IMR-90 (cell line): Measurements from ENCODE around the gene PDCD2L. TPM values are rescaled to one million over a fixed set of nuclear protein-coding genes. Genes with fewer than 3 reads are reported as not detected.
A peak's percentile ranks its signal among the peaks of the same experiment; 100 is the strongest.

Experiments used
- ATAC-seq: fragments of 200-7000 bp; cut with Tn5 transposase; 2 replicates; pipeline ENCODE4 v1.9.1; 2020; ENCODE audit warnings: low read depth, mild to moderate bottlenecking, moderate library complexity
- BruUV-seq: library from RNA; stranded (reverse); fragments of 400-500 nt; replicated peaks from 2 replicates; lab custom pipeline; 2021; lab: Mats Ljungman, UMichigan
- CTCF ChIA-PET: fragments of 300-600 bp; formaldehyde crosslinking; extraction: SDS; loops from one replicate; lab custom pipeline; 2021; ENCODE audit warnings: antibody characterized with exemption; lab: Yijun Ruan, JAX
- POLR2A ChIA-PET: fragments of 300-600 bp; sonication (Branson Sonifier 250); formaldehyde crosslinking; loops from one replicate; lab custom pipeline; 2022; ENCODE audit warnings: antibody characterized with exemption; ENCODE audit not compliant: unreplicated experiment; lab: Charles Lee
- DNase-seq: peaks from one replicate; pipeline ENCODE4 v3.0.0; 2013
- H2AFZ ChIP-seq: replicated peaks from 2 replicates; pipeline ENCODE3; 2013; ENCODE audit warnings: low read length, mild to moderate bottlenecking; ENCODE audit not compliant: poor library complexity
- H2AK5ac ChIP-seq: 2 replicates; pipeline ENCODE4 v1.6.1; 2013; ENCODE audit warnings: low read depth, low read length, inconsistent platforms
- H2AK9ac ChIP-seq: replicated peaks from 2 replicates; pipeline ENCODE3; 2013; ENCODE audit warnings: mild to moderate bottlenecking, low read depth, low read length, moderate library complexity; ENCODE audit not compliant: poor library complexity
- H2BK120ac ChIP-seq: 2 replicates; pipeline ENCODE4 v1.6.1; 2013; ENCODE audit warnings: low read depth, low read length, inconsistent platforms
- H2BK15ac ChIP-seq: 3 replicates; pipeline ENCODE4 v1.6.1; 2013; ENCODE audit warnings: low read depth, low read length, inconsistent platforms
- H2BK20ac ChIP-seq: 2 replicates; pipeline ENCODE4 v1.6.1; 2013; ENCODE audit warnings: low read depth, mild to moderate bottlenecking, inconsistent platforms, low read length, moderate library complexity
- H2BK5ac ChIP-seq: 2 replicates; pipeline ENCODE4 v1.6.1; 2013; ENCODE audit warnings: mild to moderate bottlenecking, low read depth, low read length, inconsistent platforms; ENCODE audit not compliant: poor library complexity, severe bottlenecking
- H3K14ac ChIP-seq: replicated peaks from 2 replicates; pipeline ENCODE4 v1.6.1; 2013; ENCODE audit warnings: low read depth, low read length, inconsistent platforms
- H3K18ac ChIP-seq: 2 replicates; pipeline ENCODE4 v1.6.1; 2013; ENCODE audit warnings: low read depth, low read length, control low read depth
- H3K23ac ChIP-seq: 2 replicates; pipeline ENCODE4 v1.6.1; 2013; ENCODE audit warnings: low read depth, low read length, inconsistent platforms
- H3K27ac ChIP-seq: 2 replicates; pipeline ENCODE4 v1.5.1; 2013; ENCODE audit warnings: mild to moderate bottlenecking, control low read depth, low read length; ENCODE audit not compliant: insufficient read depth
- H3K27me3 ChIP-seq: 2 replicates; pipeline ENCODE4 v1.6.1; 2013; ENCODE audit warnings: low read length; ENCODE audit not compliant: control insufficient read depth, insufficient read depth
- H3K36me3 ChIP-seq: 2 replicates; pipeline ENCODE4 v1.6.1; 2013; ENCODE audit warnings: low read length, mixed read lengths; ENCODE audit not compliant: control insufficient read depth, insufficient read depth
- H3K4ac ChIP-seq: 2 replicates; pipeline ENCODE4 v1.6.1; 2013; ENCODE audit warnings: low read depth, low read length, inconsistent platforms
- H3K4me1 ChIP-seq: 2 replicates; pipeline ENCODE4 v1.6.1; 2013; ENCODE audit warnings: low read length, mixed read lengths; ENCODE audit not compliant: control insufficient read depth, insufficient read depth
- H3K4me2 ChIP-seq: 2 replicates; pipeline ENCODE4 v1.6.1; 2013; ENCODE audit warnings: low read depth, mild to moderate bottlenecking, control low read depth, low read length, moderate library complexity
- H3K4me3 ChIP-seq: 2 replicates; pipeline ENCODE4 v1.5.1; 2013; ENCODE audit warnings: low read depth, mild to moderate bottlenecking, control low read depth, low read length, moderate library complexity; ENCODE audit not compliant: insufficient read depth
- H3K56ac ChIP-seq: 2 replicates; pipeline ENCODE4 v1.6.1; 2013; ENCODE audit warnings: low read length, inconsistent platforms; ENCODE audit not compliant: insufficient read depth; ENCODE audit errors: extremely low read depth
- H3K79me1 ChIP-seq, 2 experiments: 2 replicates each; pipeline ENCODE4 v1.6.1; 2013; ENCODE audit warnings: low read length in 2 of 2, inconsistent platforms in 1 of 2, low read depth in 1 of 2
- H3K9ac ChIP-seq: 2 replicates; pipeline ENCODE4 v1.6.1; 2013; ENCODE audit warnings: low read depth, low read length, control low read depth
- H3K9me1 ChIP-seq: 2 replicates; pipeline ENCODE4 v1.6.1; 2013; ENCODE audit warnings: low read length, inconsistent platforms; ENCODE audit not compliant: insufficient read depth
- H3K9me3 ChIP-seq: 2 replicates; pipeline ENCODE4 v1.6.1; 2013; ENCODE audit warnings: low read length; ENCODE audit not compliant: control insufficient read depth, insufficient read depth
- H4K20me1 ChIP-seq: 2 replicates; pipeline ENCODE4 v1.6.1; 2013; ENCODE audit warnings: low read length, inconsistent platforms; ENCODE audit not compliant: insufficient read depth
- H4K5ac ChIP-seq: 2 replicates; pipeline ENCODE4 v1.6.1; 2013; ENCODE audit warnings: mild to moderate bottlenecking, low read depth, low read length, control low read depth
- H4K8ac ChIP-seq, 2 experiments: 2 replicates each; pipeline ENCODE4 v1.6.1; 2013; ENCODE audit warnings: low read depth in 2 of 2, low read length in 2 of 2, control low read depth in 1 of 2, inconsistent platforms in 1 of 2
- H4K91ac ChIP-seq: 2 replicates; pipeline ENCODE4 v1.6.1; 2013; ENCODE audit warnings: low read depth, low read length, inconsistent platforms; ENCODE audit not compliant: insufficient read depth
- CEBPB ChIP-seq: IDR thresholded peaks from 2 replicates; pipeline ENCODE4 v1.6.1; 2012; ENCODE audit warnings: low read depth, low read length, improper control_type of control experiment
- CHD1 ChIP-seq: IDR thresholded peaks from 2 replicates; pipeline ENCODE4 v1.6.1; 2012; ENCODE audit warnings: low read depth, low read length, improper control_type of control experiment
- MAFK ChIP-seq: IDR thresholded peaks from 2 replicates; pipeline ENCODE4 v1.6.1; 2012; ENCODE audit warnings: low read depth, low read length, improper control_type of control experiment
- RFX5 ChIP-seq: IDR thresholded peaks from 2 replicates; pipeline ENCODE4 v1.8.0; 2012; ENCODE audit warnings: low read depth, mild to moderate bottlenecking, low read length, moderate library complexity
- WGBS, 2 experiments: methylation state at CpG; one replicate each; pipeline versions ENCODE4 v1.1.5 to v1.1.7; 2013; ENCODE audit warnings: missing lambda C conversion rate in 2 of 2; ENCODE audit not compliant: insufficient read length in 1 of 2; ENCODE audit errors: extremely low coverage in 2 of 2; 5-methylcytosine and 5-hydroxymethylcytosine counted together
- dilution Hi-C: fragments of 300-500 bp; cut with HindIII; formaldehyde crosslinking; loops from one replicate; pipeline ENCODE4 v1.14.3; 2018; ENCODE audit warnings: low sequenced_read_pairs; ENCODE audit not compliant: unreplicated experiment
- in situ Hi-C: fragments of 300-500 bp; cut with MboI; formaldehyde crosslinking; loops from 3 replicates; pipeline ENCODE4 v1.14.3; 2019; ENCODE audit warnings: low sequenced_read_pairs, inconsistent platforms, mixed read lengths
- intact Hi-C: fragments of 100-400 bp; cut with micrococcal nuclease; formaldehyde crosslinking; loops from 2 replicates; pipeline ENCODE4 v1.10.0; 2022
- polyA plus RNA-seq, 3 experiments: library from polyadenylated mRNA; depleted of rRNA; stranded (reverse); fragments of >200 nt; gene quantifications; 2 replicates each; pipeline ENCODE4 v1.2.3, GENCODE V29; 2012; ENCODE audit warnings: low replicate concordance in 1 of 3
- total RNA-seq: library from RNA; depleted of rRNA; stranded (reverse); fragments of >200 nt; gene quantifications from 2 replicates; pipeline ENCODE4 v1.2.3, GENCODE V29; 2012

Gene PDCD2L
- total and polyA plus RNA-seq, 2 of the 4 experiments (the other 2 are of a cell fraction), result 10.6 to 13.0 TPM

GRCh38 chr19:34359140-34359953 lies 44.9 kb upstream of the PDCD2L start (continued):
- no peak for TF ChIP-seq CHD1
- TF ChIP-seq RFX5, result no peak
- TF ChIP-seq MAFK, result peak; percentile 72
- TF ChIP-seq CEBPB, result peak; percentile 58

GRCh38 chr19:34359954-34360315 lies 44.3 kb upstream of the PDCD2L start:
- H3K27me3 ChIP-seq, result no peaks in the 10 kb centered on the region
- no peak overlapping the region for H2BK20ac ChIP-seq
- H3K14ac ChIP-seq, result peak overlapping the region; percentile 91
- ChIA-PET CTCF (interaction anchor here (1.2 to 2.2 kb wide), 2 partner anchors 13 to 139 kb away, joined by 5 to 10 read pairs; no protein-coding TSS in a partner anchor), POLR2A (no interaction called here)
- no peak for TF ChIP-seq CEBPB
- peak overlapping the region; percentile 62; the same call in 1 of the 2 replicates for H3K23ac ChIP-seq
- H3K9me1 ChIP-seq, result peaks cover 19% of the 10 kb centered on the region
- peak overlapping the region; percentile 97 for H2AK5ac ChIP-seq
- H4K5ac ChIP-seq, result peak overlapping the region; percentile 95
- no peaks in the 10 kb centered on the region for H4K20me1 ChIP-seq
- peak overlapping the region; percentile 98 for H4K91ac ChIP-seq
- 0 out of 2 replicates have a peak overlapping the region, but pooled peaks have one; percentile 57 for H3K56ac ChIP-seq
- peak overlapping the region; percentile 78; the same call in 1 of the 2 replicates for H2BK120ac ChIP-seq
- peak overlapping the region; percentile 98 for H2AFZ ChIP-seq
- no peaks in the 10 kb centered on the region for H3K9me3 ChIP-seq
- dilution Hi-C loops (no loop called here), in situ Hi-C loops (no loop called here), intact Hi-C loops (loop anchor here (1.0 kb wide), 1 partner anchor 141 kb away; no protein-coding TSS in a partner anchor)
- WGBS, 2 experiments, result no CpG with 5 or more reads among the region's 7 CpGs
- peak overlapping the region; percentile 82; the same call in 2 of the 3 replicates for H2BK15ac ChIP-seq
- peaks cover 7% of the 10 kb centered on the region for H3K36me3 ChIP-seq
- H3K4me2 ChIP-seq, result peak overlapping the region; percentile 70
- H2AK9ac ChIP-seq, result peak overlapping the region; percentile 95
- H3K27ac ChIP-seq, result peak overlapping the region; percentile 65
- ATAC-seq (no peak), DNase-seq (no peak)
- BruUV-seq, result no TSS peak
- H3K18ac ChIP-seq, result peak overlapping the region; percentile 53; the same call in 1 of the 2 replicates
- peaks cover 0 to 10% of the 10 kb centered on the region in 2 experiments; a peak in 2 of 4 replicates for H3K79me1 ChIP-seq
- peak overlapping the region; percentile 95 to 97 for H4K8ac ChIP-seq
- H3K4me1 ChIP-seq, result peaks cover 9% of the 10 kb centered on the region
- peak overlapping the region; percentile 31; the same call in 1 of the 2 replicates for H3K4me3 ChIP-seq
- peak overlapping the region; percentile 98 for H3K4ac ChIP-seq
- peak overlapping the region; percentile 83 for H2BK5ac ChIP-seq
- H3K9ac ChIP-seq, result peak overlapping the region; percentile 54; the same call in 1 of the 2 replicates
